Stimulated activated CD8-positive, alpha-beta memory T cell treated with anti-CD3 and anti-CD28 coated beads, Interleukin-4, amount 100 ng/mL, for 48 hours (primary cell): ENCODE data around the gene TEDC1.
"Not testable (repeated sequence)": the region's sequence is repeated elsewhere in the genome, so short reads cannot be mapped to it uniquely, and the experiment has no call there.

Experiments used
- DNase-seq: peaks from one replicate; pipeline ENCODE4 v3.0.0-alpha.2; 2020

The TEDC1 gene

DNA sequence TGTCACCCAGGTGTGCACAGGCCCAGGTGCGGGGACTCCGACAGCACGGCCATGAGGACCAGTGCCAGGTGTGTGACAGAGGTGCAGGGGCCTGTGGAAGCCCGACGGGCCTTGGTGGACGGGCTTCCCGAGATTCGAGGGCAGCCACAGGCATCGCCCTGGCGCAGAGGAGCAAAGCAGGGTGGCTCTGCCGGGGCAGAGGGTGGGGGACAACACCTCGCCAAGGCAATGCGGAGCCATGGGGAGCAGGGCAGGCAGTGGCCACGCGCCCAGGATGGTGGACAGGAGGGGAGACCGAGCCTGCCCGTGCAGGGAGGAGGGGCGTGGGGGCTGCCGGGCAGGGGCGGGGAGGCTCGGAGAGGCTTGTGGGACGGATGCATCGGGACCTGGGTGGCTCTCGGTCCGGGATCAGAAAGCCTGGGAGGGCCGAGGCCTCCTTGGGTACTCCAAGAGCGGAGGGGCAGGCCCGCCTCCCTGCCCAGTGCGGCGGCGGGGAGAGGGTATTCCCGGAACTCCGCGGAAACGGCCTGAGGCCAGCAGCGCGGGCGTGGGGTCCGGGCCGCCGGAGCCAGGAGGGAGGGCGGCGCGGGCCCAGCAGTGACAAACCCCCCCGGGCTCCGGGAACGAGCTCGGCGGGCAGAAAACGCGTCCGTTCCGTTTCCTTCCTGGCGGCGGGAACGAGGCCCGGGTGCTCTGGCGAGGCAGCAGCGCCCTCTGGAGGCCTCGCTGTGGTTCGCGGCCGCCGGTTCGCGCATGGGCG lies 37.0 kb downstream of the TEDC1 start:
- peak; percentile 87 for DNase-seq

DNA sequence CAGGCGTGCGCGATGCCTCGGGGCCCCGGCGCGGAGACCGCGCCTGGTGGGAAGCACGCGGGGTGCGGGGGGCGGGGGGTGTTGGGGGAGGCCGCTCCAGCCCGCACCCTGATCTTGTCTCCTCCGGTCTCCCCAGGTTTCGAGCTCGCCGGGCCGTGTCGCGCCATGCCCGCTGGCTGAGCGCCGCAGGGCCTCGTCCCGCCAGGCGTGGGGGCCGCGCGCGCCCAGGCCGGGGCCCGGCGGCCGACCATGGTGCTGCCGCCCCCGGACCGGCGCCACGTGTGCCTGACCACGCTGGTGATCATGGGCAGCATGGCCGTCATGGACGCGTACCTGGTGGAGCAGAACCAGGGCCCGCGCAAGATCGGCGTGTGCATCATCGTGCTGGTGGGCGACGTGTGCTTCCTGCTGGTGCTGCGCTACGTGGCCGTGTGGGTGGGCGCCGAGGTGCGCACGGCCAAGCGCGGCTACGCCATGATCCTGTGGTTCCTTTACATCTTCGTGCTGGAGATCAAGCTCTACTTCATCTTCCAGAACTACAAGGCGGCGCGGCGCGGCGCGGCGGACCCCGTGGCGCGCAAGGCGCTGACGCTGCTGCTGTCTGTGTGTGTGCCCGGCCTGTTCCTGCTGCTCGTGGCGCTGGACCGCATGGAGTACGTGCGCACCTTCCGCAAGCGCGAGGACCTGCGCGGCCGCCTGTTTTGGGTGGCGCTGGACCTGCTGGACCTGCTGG lies 37.7 kb downstream of the TEDC1 start:
- peak; percentile 75 for DNase-seq

- no peak for DNase-seq
These were observed 38.2 kb downstream of the TEDC1 start for GRCh38 chr14:105529319-105529568.

DNA sequence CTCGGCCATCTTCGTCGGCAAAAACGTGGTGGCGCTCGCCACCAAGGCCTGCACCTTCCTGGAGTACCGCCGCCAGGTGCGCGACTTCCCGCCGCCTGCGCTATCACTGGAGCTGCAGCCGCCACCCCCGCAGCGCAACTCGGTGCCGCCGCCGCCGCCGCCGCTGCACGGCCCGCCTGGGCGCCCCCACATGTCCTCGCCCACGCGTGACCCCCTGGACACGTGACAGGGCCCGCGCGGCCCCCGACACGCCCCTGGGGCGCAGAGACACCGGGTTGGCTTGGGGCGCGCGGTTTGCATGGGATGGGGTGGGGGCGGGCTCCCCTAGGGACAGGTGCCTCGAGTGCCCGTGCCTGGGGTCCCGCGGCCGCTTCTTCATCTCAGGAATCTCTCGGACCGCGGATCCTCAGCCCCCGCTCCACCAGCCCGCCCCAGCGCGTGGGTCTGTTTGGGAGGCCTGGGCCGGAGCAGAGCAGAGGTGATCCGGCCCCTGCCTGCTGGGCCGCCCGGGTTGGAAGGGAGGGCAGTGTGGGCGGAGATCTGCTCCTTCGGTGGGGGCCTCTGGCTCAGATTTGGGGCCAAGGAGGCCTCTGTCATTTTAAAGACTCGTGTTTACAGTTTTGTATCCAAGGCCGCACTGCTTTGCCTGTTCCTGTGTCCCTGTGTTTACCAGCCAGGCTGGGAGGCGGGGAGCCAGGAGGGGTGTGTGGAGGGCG lies 38.7 kb downstream of the TEDC1 start:
- DNase-seq = peak; percentile 65

DNA sequence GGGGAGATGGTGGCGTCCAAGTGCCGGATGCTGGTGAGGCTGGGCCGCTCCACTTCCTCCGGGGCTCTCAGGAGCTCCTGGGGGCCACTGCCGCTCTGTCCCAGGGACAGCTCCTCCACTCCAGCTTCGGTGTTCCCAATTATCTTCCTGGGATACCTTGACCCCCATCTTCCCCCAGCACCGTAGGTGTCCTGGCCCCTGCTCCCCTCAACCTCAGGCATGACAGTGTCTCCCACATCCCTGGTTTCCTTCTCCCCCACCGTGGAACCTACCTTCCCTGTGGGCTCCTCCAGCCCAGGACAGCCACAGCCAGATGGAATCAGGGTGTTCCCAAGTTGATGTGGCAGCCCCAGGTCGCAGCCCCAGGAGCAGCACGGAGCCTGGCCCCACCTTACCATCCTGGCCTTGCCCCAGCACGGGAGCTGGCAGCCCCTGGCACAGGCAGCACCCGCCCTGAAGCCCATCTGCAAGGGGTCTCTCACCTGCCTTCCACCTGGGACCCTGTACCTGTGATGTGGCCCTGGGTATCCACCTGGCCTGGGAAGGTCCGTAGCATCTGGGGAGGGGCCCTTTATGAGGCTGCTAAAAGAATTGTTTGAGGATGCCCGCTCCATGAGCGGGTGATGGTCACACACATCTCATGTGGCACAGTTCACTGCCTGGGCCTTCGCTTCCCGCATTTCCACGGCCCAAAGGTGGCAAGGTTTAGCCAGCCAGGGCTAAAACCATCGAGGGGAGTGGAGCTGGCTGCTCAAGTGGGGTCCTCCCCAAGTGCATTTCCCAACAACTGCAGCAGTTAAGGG lies 39.4 kb downstream of the TEDC1 start:
- no peak for DNase-seq

DNA sequence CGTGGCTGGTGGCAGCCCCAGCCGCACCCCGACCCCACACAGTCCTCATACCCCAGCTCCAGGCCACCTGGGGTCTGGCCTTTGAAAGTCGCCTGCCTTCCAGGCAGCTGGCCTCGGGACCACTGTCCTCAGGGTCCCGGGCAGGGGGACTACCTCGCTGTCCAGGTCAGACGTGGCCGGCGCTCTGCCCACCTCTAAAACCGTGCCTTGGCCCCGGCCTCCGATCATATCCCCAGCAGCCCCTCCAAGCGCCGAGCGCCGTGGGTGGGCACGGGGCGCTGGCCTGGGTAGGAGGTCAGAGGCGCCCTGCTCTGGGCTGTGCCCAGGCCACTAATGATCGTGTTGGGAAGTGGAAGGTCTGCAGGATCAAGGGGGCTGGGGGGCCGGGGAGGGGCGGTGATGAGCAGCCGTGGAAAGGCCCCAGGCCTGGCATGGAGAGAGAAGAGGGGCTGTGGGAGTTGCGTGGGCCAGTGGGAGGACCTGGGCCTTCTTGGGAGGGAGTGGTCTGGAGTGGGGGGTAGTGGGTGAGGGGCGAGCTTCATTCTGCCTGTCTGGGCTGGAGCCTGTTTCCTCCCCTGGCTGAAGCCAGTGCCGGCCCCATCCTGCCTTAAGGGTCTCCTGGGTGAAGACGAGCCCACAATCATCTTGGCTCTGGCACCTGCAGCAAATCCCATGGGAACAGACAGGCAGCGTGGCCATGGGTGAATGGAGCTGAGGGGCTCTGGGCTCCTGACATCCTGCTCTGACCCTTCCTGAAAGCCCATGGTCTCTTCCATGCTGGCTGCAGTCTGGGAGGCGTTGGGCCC lies 40.2 kb downstream of the TEDC1 start:
- DNase-seq = no peak

GRCh38 chr14:105531894-105532623 lies 41.0 kb downstream of the TEDC1 start:
- no peak for DNase-seq

DNA sequence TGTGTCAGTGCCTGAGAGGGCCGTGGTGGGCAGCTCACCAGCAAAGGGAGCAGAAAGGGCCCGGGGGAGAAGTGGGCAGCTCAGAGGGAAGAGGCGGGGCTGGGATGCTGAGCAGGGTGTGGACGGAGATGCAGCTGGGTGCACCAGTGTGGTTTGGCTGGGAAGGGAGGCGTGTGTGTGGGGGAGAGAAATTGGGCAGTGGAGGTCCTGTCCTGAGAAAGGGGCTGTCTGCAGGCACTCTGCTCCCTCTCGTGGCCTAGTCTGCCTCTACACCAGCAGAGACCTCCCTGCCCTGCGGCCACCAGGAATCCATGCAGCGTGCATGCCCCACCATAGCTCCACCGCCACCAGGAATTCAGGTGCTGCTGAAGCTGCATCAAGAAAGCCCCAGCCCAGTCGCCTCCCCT lies 41.7 kb downstream of the TEDC1 start:
- no peak for DNase-seq

DNA sequence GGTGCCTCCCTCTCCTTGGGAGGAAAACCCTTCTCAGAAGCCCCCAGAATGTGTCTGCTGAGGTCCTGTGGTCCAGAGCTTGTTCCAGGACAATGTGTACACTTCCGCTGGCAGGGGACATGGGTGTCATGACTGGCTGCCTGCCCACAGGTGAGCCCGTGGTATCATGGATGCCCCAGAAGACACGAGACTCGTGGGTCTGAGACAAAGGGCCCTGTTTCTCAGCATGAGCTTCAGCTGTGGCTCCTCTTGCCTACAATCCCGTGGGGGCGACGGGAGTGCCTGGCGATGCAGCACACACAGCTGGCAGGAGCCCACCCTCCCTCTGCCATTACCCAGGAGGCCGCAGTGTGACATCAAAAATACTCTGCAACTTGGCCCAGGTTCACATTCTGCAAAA lies 42.3 kb downstream of the TEDC1 start:
- no peak for DNase-seq

DNA sequence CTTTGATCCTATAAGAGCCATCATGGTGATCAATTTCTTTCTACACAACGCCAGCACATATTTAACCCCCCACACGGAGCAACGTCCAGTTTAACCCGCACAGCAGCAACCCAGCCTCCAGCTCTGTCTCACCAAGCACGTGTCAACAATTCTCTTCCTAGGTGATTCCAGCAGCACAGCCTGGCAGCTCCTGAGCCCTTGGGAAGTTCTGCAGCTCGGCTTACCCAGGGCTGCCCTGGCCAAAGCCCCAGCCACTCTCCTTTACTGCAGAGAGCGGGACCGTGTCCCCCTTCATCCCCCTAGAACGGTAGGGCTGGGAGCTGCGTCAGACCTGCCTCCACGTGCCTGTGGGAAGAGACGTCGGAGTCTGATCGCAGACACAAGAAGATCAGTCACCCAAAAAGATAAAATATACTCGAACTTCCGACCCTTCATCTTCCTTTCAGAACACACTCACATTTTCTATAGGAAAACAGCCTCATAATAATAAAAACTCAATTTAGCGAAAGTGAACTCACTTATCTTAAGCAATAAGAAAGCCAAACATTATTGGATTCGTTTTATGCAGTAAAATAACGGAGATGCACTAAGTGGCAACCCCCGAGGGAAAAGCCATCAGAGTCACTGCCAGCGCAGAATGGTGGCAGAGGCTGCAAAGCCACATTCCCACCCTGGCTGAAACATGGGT lies 42.9 kb downstream of the TEDC1 start:
- DNase-seq = no peak

DNA sequence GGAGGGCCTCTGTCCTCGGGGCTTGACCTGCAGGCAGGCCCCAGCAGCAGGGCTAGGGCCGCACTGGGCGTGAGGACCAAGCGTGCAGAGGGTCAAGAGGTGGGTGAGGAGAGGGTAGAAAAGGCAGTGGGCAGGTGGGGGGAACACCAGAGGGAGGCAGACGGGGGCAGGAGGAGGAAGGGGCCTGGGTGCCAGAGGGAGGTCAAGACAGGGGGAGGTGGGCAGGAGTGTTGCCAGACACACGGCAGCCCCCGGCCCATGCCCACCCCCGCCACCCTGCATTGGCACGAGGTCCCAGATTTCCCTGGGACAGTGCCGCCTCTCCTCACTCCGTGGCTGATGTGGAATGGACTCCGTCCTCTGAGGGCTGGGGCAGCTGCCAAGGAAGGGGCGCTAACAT lies 43.5 kb downstream of the TEDC1 start:
- DNase-seq = no peak

GRCh38 chr14:105536051-105536450 lies 45.0 kb downstream of the TEDC1 start:
- DNase-seq = no peak

GRCh38 chr14:105536691-105537579 lies 45.9 kb downstream of the TEDC1 start:
- no peak for DNase-seq

DNA sequence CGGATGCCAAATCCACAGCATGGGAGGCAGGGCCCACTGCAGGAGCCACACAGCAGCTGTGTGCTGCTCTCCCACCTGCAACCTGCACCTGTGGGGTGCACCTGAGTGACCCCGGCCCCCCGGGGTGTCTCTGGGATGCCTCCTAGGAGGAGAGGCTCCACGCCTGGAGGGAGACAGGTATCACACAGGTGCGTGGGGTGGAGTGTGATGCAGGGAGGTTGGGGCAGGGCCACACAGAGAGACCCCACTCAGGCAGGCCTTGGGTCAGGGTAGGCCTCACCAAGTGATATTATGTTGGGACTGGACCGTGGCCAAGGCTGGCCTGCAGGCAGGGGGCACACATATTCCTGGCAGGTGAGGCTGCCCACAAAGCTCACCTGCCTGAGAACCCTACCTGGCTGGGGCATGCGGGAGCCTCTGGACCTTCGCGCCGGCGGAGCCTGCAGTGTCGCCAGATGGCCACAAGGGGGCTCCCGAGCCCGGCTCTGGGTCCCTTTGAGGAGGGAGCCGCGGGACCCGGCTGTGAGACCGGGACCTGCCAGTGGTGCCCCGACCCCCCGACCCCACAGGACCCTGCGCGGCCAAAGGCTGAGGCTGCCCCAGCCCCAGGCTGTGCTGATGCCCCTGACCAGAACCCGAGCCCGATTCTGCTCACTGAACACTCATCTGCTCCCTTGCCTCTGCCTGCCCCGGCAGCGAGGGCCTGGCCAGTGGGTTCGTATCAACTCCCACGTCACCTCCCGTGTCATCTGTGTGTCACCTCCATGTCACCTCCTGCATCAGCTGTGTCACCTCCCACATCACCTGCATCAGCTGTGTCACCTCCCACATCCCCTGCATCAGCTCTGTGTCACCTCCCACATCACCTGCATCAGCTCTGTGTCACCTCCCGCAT lies 46.8 kb downstream of the TEDC1 start:
- DNase-seq = peak; percentile 87

DNA sequence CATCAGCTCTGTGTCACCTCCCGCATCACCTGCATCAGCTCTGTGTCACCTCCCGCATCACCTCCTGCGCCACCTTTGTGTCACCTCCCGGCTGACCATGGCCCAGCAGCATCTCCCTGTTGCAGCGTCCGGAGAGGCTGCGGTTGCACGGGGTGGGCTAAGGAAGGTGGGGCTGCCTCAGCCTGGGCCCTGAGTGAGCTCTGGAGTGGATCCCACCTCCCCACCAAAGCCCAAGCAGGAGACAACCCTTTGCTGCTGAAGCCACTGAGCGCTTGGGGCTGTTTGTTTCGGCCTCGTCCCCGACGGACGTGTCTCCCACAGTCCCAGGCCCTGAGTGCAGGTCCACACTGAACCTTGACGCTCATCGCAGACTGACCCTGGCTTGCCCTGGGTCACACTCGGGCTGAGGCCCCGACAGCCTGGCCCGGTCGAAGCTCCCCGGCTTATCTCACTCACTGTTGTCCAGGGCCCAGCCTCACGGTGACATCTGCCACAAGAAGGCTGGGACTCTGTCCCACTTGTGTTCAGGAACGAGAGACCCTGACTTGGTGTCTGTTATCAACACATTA lies 47.5 kb downstream of the TEDC1 start:
- DNase-seq = no peak

DNA sequence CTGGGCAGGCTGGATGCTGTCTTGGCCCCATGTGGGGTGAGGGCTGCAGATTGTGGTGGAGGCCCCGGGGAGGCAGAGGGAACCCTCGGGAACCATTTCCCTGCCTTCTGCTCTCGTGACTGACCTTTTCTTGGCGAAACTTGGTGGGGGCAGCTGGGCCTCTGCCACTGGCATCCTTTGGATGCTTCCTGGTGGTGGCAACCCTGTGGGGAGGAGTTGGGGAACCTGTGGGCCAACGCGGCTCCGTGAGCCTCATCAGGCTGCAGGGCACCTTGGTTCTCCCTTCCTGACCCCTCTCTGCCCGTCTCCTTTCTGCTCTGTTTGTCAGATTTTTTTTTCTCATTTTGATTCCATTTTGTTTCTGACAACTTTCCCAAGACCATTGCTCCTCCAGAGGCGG lies 49.8 kb downstream of the TEDC1 start:
- no peak for DNase-seq

DNA sequence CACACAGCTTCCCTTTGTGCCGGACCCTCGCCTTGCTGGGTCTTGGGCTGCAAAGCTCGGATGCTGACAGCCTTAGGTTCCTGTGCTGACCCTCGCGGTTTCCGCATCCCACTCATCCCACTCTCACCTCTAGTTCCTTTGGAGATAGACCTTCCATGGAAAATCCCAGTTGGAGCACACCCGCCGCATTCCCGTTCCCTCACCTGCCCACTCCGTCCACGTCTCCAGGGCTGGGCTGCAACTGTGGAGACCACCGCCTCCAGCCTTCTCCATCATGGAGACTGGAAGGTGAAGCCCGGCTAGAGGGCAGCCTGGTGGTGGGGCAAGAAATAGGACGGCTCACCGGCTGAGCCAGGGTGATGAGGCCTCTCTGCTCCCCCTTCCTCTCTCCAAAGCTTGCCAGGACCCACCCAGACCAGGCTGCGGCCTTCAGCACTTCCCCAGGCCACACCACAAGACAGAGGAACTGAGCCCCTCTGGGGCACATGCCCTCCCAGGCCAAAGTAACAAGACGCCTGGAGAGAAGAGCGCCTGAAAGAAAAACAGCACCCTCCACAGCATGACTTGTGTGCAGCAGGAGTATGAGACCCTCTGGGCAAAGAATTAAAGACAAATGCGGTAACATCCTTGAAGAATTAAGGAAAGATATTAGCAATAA lies 50.3 kb downstream of the TEDC1 start:
- DNase-seq = no peak

GRCh38 chr14:105545676-105546075 lies 54.6 kb downstream of the TEDC1 start:
- not testable (repeated sequence) for DNase-seq
